DND-41 (cell line): ENCODE results near the gene ADIPOR1.
"Not testable (repeated sequence)": the region's sequence is repeated elsewhere in the genome, so short reads cannot be mapped to it uniquely, and the experiment has no call there.

Source experiments
- ATAC-seq: fragments of 200-7000 bp; cut with Tn5 transposase; 3 replicates; pipeline ENCODE4 v1.9.1; 2021; ENCODE audit warnings: low read depth; ENCODE audit not compliant: insufficient read depth
- DNase-seq: peaks from one replicate; pipeline ENCODE4 v3.0.0-alpha.2; 2020
- H2AFZ ChIP-seq: 2 replicates; pipeline ENCODE4 v1.6.0; 2012; ENCODE audit warnings: low read depth, low read length
- H3K27ac ChIP-seq: 2 replicates; pipeline ENCODE4 v1.5.1; 2012; ENCODE audit warnings: low read length, inconsistent platforms
- H3K27me3 ChIP-seq: fragments of 200-600 bp; sonication (generic); 2 replicates; pipeline ENCODE4 v1.6.0; 2012; ENCODE audit warnings: low read length, mild to moderate bottlenecking, inconsistent platforms; ENCODE audit not compliant: insufficient read depth, poor library complexity
- H3K36me3 ChIP-seq: 2 replicates; pipeline ENCODE4 v1.5.1; 2012; ENCODE audit warnings: low read length, inconsistent platforms; ENCODE audit not compliant: insufficient read depth
- H3K4me1 ChIP-seq: 2 replicates; pipeline ENCODE4 v1.5.1; 2012; ENCODE audit warnings: mild to moderate bottlenecking, low read length; ENCODE audit not compliant: insufficient read depth
- H3K4me2 ChIP-seq: 2 replicates; pipeline ENCODE4 v1.6.0; 2012; ENCODE audit warnings: mild to moderate bottlenecking, moderate library complexity, low read length, inconsistent platforms; ENCODE audit not compliant: insufficient read depth
- H3K4me3 ChIP-seq, 2 experiments: fragments of 200-600 bp in 1 of 2; shearing (Covaris generic) in 1 of 2; 2 replicates each; pipeline ENCODE4 v1.5.1; 2012 to 2016; ENCODE audit warnings: inconsistent platforms in 2 of 2, low read length in 2 of 2, mild to moderate bottlenecking in 2 of 2, low read depth in 1 of 2, moderate library complexity in 1 of 2
- H3K79me2 ChIP-seq: 2 replicates; pipeline ENCODE4 v1.6.0; 2012; ENCODE audit warnings: low read length, inconsistent platforms; ENCODE audit not compliant: insufficient read depth
- H3K9ac ChIP-seq: 2 replicates; pipeline ENCODE4 v1.6.0; 2012; ENCODE audit warnings: low read depth, mild to moderate bottlenecking, inconsistent platforms, low read length, moderate library complexity
- H3K9me3 ChIP-seq: 2 replicates; pipeline ENCODE4 v1.5.1; 2012; ENCODE audit warnings: low read length, moderate library complexity, mild to moderate bottlenecking, inconsistent platforms; ENCODE audit not compliant: insufficient read depth, severe bottlenecking
- H4K20me1 ChIP-seq: 2 replicates; pipeline ENCODE4 v1.6.0; 2012; ENCODE audit warnings: low read length; ENCODE audit not compliant: insufficient read depth
- CTCF ChIP-seq: IDR thresholded peaks from 2 replicates; pipeline ENCODE4 v1.5.1; 2012; ENCODE audit warnings: borderline replicate concordance, low read length, moderate library complexity, mild to moderate bottlenecking; ENCODE audit not compliant: poor library complexity, severe bottlenecking; ENCODE audit errors: extremely low read depth
- EZH2 ChIP-seq: IDR thresholded peaks from 3 replicates; pipeline ENCODE4 v1.6.1; 2012; ENCODE audit warnings: borderline replicate concordance, low read depth, mild to moderate bottlenecking, moderate library complexity, low read length, inconsistent platforms; ENCODE audit not compliant: severe bottlenecking

The ADIPOR1 gene

GRCh38 chr1:202941372-202941771 is 16.7 kb downstream of the ADIPOR1 start:
- no peaks in the 10 kb centered on the region for H3K27me3 ChIP-seq
- no peak overlapping the region for H3K27ac ChIP-seq
- H3K4me2 ChIP-seq = no peak overlapping the region
- no peak overlapping the region for H2AFZ ChIP-seq
- DNase-seq = no peak
- ATAC-seq = no peak
- no peaks in the 10 kb centered on the region for H3K9me3 ChIP-seq
- peaks cover 3% of the 10 kb centered on the region; the same call in 1 of the 2 replicates for H4K20me1 ChIP-seq
- H3K36me3 ChIP-seq = peaks cover 61% of the 10 kb centered on the region
- TF ChIP-seq EZH2 (no peak), CTCF (no peak)
- no peaks in the 10 kb centered on the region for H3K79me2 ChIP-seq
- no peak overlapping the region for H3K9ac ChIP-seq
- H3K4me3 ChIP-seq = no peak overlapping the region
- no peaks in the 10 kb centered on the region for H3K4me1 ChIP-seq

- Histone ChIP-seq H3K4me2 (no peak overlapping the region), H3K79me2 (no peaks in the 10 kb centered on the region), H2AFZ (no peak overlapping the region), H3K27me3 (no peaks in the 10 kb centered on the region), H3K4me1 (no peaks in the 10 kb centered on the region), H3K27ac (no peak overlapping the region), H3K9me3 (no peaks in the 10 kb centered on the region), H3K9ac (no peak overlapping the region), H3K36me3 (peaks cover 53% of the 10 kb centered on the region), H3K4me3 (no peak overlapping the region), H4K20me1 (no peaks in the 10 kb centered on the region)
- DNase-seq = no peak
- TF ChIP-seq EZH2 (no peak), CTCF (no peak)
- no peak for ATAC-seq
Observed at GRCh38 chr1:202940561-202940960, 17.6 kb downstream of the ADIPOR1 start.

- H3K4me2 ChIP-seq = no peak overlapping the region
- DNase-seq (no peak), ATAC-seq (no peak)
- H2AFZ ChIP-seq = no peak overlapping the region
- no peaks in the 10 kb centered on the region for H3K79me2 ChIP-seq
- H3K36me3 ChIP-seq = peaks cover 31% of the 10 kb centered on the region
- no peaks in the 10 kb centered on the region for H3K9me3 ChIP-seq
- no peaks in the 10 kb centered on the region for H3K27me3 ChIP-seq
- TF ChIP-seq CTCF (no peak), EZH2 (no peak)
- H3K4me1 ChIP-seq = no peaks in the 10 kb centered on the region
- no peaks in the 10 kb centered on the region for H4K20me1 ChIP-seq
- H3K4me3 ChIP-seq = no peak overlapping the region
- H3K27ac ChIP-seq = no peak overlapping the region
- no peak overlapping the region for H3K9ac ChIP-seq
Observed at GRCh38 chr1:202938287-202938925, 19.7 kb downstream of the ADIPOR1 start.

GRCh38 chr1:202936409-202936808 is 21.7 kb downstream of the ADIPOR1 start:
- not testable (repeated sequence) for H3K27me3 ChIP-seq, H3K27ac ChIP-seq, H3K4me1 ChIP-seq, H3K4me3 ChIP-seq, DNase-seq, ATAC-seq, H4K20me1 ChIP-seq, H3K9me3 ChIP-seq, H3K79me2 ChIP-seq, H2AFZ ChIP-seq, H3K9ac ChIP-seq, H3K4me2 ChIP-seq
- H3K36me3 ChIP-seq = peaks cover 14% of the 10 kb centered on the region
